ENCODE results near the gene APLP2.
"Not testable (repeated sequence)": the region's sequence is repeated elsewhere in the genome, so short reads cannot be mapped to it uniquely, and the experiment has no call there.

The APLP2 gene

DNA sequence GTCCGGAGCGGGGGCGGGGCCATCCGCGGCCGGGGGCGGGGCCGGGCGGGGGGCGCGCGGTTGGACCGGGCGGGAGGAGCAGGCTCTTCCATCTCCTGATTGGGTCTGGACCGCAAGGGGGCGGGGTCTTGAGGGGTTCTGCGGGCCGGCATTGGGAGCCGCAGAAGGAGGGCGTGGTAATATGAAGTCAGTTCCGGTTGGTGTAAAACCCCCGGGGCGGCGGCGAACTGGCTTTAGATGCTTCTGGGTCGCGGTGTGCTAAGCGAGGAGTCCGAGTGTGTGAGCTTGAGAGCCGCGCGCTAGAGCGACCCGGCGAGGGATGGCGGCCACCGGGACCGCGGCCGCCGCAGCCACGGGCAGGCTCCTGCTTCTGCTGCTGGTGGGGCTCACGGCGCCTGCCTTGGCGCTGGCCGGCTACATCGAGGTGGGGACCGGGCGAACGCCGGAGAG is at the start of gene APLP2:
APLP2 (plus strand) TSS at position 236 of the 450 bp plus-strand sequence; CDS start at position 320, 84 bp downstream.
- DNase-seq (ENCODE audit: extremely low read depth in 1 of 2, low read depth in 1 of 2), result peak; percentile 95 to 96

DNA sequence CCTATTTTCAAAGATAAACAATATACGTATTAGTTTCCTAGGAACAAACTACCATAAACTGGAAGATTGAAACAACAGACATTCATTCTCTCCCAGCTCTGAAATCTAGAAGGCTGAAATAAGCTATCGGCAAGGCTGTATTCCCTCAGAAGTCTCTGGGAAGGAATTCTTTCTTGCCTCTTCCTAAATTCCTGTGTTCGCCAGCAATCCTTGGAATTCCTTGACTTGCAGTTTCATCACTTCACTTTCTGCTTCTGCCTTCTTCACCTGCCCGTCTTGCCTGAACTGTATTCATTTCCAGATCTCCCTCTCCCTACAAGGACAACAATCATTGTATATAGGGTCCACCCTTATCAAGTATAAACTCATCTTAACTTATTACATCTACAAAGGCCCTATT is 49.4 kb upstream of the APLP2 start:
- no peak for DNase-seq (ENCODE audit: extremely low read depth in 1 of 2, low read depth in 1 of 2)

DNA sequence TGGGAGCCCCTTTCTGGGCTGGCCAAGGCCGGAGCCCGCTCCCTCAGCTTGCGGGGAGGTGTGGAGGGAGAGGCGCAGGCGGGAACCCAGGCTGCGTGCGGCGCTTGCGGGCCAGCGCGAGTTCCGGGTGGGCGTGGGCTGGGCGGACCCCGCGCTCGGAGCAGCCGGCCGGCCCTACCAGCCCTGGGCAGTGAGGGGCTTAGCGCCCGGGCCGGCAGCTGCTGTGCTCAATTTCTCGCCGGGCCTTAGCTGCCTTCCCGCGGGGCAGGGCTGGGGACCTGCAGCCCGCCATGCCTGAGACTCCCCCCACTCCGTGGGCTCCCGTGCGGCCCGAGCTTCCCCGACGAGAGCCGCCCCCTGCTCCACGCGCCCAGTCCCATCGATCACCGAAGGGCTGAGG is 48.1 kb upstream of the APLP2 start:
- not testable (repeated sequence) for DNase-seq (ENCODE audit: extremely low read depth in 1 of 2, low read depth in 1 of 2)

DNA sequence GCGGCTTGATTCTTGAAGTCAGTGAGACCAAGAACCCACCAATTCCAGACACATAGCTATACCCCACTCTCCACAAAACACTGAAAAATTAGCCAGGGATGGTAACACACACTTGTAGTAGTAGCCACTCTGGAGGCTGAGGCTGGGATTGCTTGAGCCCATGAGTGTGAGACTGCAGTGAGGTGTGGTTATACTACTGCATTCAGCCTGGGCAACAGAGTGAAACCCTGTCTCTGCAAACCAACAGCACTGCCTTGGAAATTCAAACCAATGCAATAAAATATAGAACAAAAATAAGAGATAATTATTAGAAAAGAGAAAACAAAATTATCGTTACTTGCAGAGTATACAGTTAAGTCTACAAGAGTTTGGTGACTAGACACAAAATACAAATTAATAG is 46.9 kb upstream of the APLP2 start:
- no peak for DNase-seq (ENCODE audit: extremely low read depth in 1 of 2, low read depth in 1 of 2)

GRCh38 chr11:130023204-130023603 is 46.5 kb upstream of the APLP2 start:
- no peak for DNase-seq (ENCODE audit: extremely low read depth in 1 of 2, low read depth in 1 of 2)

GRCh38 chr11:130024361-130024760 is 45.3 kb upstream of the APLP2 start:
- DNase-seq (ENCODE audit: extremely low read depth in 1 of 2, low read depth in 1 of 2), result no peak

DNA sequence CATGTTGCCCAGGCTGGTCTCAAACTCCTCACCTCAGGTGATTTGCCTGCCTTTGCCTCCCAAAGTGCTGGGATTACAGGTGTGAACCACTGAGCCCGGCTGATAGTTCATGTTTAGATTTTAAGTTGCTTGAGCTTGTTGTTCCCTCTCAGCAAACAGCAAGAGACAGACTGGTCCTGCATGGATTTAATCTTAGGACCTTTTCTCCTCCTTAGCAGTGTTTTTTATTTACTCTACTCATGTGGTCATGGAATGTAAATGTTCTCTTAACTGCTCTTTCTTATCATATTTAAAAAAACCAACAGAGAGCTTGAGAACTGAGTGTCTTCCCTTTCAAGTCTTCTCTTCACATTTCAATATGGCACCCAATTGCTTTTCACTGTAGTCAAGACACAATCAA is 44.3 kb upstream of the APLP2 start:
- no peak for DNase-seq (ENCODE audit: extremely low read depth in 1 of 2, low read depth in 1 of 2)

- no peak for DNase-seq (ENCODE audit: extremely low read depth in 1 of 2, low read depth in 1 of 2)
Measured at GRCh38 chr11:130029137-130029536, 40.6 kb upstream of the APLP2 start.

- no peak for DNase-seq (ENCODE audit: extremely low read depth in 1 of 2, low read depth in 1 of 2)
Measured at GRCh38 chr11:130031056-130031455, 38.6 kb upstream of the APLP2 start.

DNA sequence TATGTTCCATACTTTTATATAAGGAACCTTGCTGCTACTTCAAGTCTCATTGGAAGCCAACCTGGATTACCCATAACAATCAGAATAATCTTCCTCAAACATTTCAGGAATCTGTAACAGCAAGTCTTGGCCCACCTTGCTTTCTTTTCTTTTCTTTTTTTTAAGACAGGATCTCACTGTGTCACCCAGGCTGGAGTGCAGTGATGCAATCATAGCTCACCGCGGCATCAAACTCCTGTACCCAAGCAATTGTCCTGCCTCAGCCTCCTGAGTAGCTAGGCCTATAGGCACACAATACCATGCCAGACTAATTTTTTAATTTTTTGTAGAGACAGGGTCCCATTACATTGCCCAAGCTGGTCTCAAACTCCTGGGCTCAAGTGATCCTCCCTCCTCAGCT is 37.7 kb upstream of the APLP2 start:
- no peak for DNase-seq (ENCODE audit: extremely low read depth in 1 of 2, low read depth in 1 of 2)

DNA sequence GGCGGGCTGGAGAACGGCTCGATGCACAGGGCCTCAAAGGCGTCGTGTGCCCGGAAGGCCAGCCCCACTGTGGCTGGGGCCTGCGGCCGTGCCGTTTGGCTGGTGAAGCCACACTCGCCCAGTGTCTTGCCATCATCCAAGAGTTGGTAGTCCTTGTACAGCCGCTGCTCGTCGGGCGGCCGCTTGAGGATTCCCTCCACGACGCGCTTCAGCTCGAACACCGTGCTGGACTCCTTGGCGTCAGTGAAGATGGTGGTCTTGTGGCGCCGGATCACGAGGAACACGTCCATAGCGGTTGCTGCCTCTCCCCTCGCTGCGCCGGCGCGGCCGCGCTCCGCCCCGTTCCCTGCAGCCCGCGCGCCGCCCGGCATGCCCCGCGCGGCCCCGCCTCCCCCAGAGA is 36.8 kb upstream of the APLP2 start:
- DNase-seq (ENCODE audit: extremely low read depth in 1 of 2, low read depth in 1 of 2), result no peak

DNA sequence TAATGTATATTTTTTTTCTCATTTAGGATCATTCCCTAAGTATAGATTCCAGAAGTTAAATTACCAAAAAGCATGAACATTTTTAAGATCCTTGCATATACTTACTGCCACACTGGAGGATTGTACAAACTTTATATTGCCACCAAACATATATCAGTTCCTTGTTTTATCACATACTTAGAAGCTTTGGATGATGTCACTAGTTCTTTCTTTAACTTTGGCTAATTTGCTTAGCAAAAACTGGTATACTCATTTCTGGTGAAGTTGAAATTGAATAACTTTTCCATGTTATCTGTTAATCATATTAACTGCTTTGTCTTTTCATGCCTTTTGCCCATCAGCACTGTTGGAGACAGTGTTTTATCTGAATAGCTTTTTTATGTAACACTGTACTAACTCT is 35.5 kb upstream of the APLP2 start:
- no peak for DNase-seq (ENCODE audit: extremely low read depth in 1 of 2, low read depth in 1 of 2)

DNA sequence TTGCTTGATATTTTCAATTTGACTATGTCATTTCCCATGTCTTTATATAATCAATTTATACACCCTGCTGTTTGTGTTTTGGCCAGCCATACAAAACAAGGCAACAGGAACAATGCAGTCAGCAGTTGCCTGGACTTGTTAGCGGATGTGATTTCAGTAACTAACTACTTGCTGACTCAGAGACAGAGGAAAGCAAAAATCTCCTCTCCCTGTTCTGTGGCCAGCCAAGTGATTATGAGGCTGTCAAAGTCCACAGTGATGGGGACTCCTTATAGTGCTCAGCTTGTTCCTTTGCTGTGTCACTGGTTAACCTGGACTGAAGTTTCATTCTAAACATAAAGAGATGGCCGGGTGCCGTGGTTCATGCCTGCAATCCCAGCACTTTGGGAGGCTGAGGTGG is 32.6 kb upstream of the APLP2 start:
- DNase-seq (ENCODE audit: extremely low read depth in 1 of 2, low read depth in 1 of 2), result no peak

DNA sequence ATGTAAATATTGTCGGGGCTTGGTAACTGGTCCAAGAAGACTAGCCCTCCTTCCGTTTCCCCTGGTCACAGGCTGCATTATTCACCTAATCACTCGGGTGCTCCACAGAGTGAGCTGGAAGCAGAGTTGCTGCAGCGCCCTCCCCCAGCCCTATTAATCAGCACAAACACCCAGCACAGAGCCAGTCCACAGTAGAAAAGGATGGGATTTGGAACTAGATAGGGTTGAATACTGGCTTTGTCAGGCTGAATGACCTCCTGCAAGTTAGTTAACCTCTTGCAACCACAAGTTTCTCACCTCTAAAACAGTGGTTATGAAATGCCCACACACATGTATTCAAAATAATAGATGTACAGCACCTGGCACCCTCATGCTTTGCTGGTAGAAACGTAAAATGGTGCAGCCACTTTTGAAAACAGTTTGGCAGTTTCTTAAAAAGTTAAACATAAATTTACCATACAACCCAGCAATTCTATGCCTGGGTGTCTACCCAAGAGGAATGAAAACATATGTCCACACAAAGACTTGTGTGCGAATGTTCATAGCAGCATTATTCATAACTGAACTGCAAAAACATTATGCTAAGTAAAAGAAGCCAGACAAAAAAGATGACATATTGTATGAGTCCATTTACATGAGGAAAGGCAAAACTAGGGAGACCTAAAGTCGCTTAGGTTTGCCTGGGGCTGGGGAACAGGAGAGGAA is 31.7 kb upstream of the APLP2 start:
- no peak for DNase-seq (ENCODE audit: extremely low read depth in 1 of 2, low read depth in 1 of 2)

DNA sequence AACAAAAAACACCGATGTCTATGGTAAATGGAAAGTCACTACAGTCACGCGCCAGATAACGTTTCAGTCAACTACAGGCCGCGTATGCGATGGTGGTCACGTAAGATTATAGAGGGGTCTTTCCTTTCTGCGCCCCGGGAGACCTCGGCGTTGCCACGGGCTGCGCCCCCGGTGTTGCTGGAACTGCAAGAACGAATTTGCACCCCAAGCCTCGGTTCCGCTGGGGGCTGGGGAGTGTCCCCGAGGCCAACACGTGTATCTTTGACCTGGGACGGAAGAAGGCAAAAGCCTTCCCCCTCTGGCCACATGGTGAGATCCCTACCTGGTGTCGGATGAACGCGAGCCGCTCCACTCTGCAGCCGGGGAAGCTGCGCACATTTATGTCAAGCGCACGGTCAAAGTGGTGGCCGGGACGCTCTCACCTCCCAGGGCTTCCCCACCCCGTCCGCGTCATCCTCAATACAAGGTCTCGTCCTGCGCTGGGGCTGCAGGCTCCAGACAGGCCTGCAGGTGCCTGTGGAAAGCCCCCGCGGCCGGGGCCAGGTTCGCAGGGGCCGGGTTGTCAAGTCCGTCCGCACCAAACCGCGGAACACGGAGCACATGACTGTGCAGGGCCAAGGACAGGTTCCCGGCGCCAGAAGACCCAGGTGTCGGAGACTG is 29.3 kb upstream of the APLP2 start:
- no peak for DNase-seq (ENCODE audit: extremely low read depth in 1 of 2, low read depth in 1 of 2)

- no peak for DNase-seq (ENCODE audit: extremely low read depth in 1 of 2, low read depth in 1 of 2)
Measured at GRCh38 chr11:130042093-130042591, 27.6 kb upstream of the APLP2 start.

DNA sequence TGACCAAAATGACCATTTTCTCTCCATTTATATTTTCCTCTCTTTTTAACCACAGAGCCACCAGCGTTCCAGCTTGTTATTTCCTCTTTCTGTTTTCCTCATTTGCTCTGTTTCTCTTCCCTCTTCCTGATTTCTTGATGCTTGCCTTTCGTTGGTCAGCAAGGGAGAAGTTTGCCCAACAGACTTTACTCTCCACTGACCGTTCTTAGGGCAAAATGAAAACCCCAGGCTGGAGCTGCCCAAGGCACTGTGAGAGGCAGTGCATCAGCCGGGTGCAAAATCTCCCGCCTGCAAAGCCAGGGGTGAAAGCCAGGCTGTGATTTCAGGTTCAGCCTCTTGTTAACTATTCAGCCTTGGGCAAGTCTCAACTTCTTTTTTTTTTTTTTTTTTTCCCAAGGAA is 26.1 kb upstream of the APLP2 start:
- DNase-seq (ENCODE audit: extremely low read depth in 1 of 2, low read depth in 1 of 2), result no peak

- DNase-seq (ENCODE audit: extremely low read depth in 1 of 2, low read depth in 1 of 2), result no peak
Measured at GRCh38 chr11:130047141-130047540, 22.6 kb upstream of the APLP2 start.

DNA sequence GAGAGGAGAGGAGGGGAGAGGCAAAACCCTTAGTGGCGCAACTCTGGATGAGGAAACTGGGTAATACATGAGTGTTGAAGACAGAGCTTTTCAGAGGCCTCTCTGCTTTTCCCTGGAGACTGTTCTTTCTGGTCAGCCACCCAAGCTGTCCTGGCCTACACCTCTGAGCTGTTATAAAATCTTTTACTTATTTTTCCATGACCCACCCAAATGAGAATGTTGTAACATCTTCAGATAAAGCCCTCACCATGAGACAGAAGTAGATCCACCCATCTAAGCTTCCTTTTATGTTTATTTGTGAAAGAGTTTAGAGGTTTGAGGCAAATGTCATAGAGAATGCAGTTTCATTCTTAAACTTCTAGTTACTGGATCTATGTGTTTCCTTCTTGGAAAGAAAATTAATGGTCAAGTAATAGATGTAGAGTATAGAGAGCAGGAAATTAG is 20.3 kb upstream of the APLP2 start:
- DNase-seq (ENCODE audit: extremely low read depth in 1 of 2, low read depth in 1 of 2), result no peak

DNA sequence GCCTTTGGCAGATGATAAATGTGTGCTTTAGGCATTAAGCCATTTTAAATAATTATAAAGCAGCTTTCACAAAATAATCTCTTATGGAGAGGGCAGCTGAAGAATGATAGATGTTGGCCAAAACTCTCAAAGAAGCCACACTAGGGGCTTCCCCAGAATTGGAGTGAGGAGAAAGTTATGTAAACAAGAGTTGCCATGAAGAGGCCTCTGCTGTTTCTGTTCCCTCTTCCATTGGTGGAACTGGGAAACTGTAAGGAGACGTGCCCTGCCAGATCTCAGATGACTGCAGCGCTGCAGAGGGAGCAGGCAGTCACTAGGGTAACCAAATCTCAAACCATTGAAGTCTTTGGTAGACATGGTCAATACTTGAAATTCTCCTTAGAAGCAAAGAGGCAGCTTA is 19.4 kb upstream of the APLP2 start:
- no peak for DNase-seq (ENCODE audit: extremely low read depth in 1 of 2, low read depth in 1 of 2)

DNA sequence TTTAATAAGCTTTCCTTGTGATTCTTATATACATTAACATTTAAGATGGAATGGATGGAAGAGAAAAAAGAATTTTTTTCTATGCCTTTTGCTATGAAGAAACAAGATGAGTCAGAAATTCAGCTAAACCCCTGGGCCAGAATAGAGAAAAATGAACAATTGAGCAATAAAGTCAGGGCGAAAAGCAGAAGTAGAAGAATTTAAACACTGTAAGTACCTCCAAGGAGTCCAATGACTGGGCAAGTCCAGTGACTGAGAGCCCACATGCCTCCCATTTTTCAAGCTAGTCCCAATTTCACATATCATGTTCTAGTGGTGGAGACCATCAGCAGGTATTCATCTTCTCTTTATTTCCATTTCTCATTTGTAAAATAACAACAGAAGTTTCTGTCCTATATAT is 18.6 kb upstream of the APLP2 start:
- DNase-seq (ENCODE audit: extremely low read depth in 1 of 2, low read depth in 1 of 2), result no peak

DNA sequence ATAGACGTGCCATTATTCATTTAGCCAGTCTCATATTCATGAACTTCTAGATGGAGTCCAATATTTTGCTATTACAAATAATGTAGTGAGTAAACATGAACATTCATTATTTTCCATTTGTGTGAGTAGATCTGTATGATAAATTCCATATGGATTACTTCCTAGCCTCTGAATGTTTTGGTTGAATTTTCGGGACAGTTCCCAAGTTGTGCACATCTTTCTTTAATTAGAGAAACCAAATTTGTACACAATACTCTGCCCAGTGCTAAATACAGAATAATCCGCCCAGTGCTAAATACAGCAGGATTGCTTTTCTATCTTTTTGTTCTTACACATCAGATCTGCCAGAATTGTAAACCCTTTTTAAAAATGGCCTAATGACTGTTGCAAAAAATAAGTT is 17.1 kb upstream of the APLP2 start:
- no peak for DNase-seq (ENCODE audit: extremely low read depth in 1 of 2, low read depth in 1 of 2)

All from activated CD8-positive, alpha-beta memory T cell treated with anti-CD3 and anti-CD28 coated beads for 1 hour (primary cell).